ENCODE data around the gene B4GALT4.

B4GALT4 gene

GRCh38 chr3:119205209-119205608 lies 35.5 kb downstream of the B4GALT4 start:
- no peak overlapping the region for H3K4me3 ChIP-seq (ENCODE audit: low read length)
- no peak for TF ChIP-seq CTCF (conservative IDR thresholded peaks at IDR 0.05; ENCODE audit: low read length)
- no peak for DNase-seq (ENCODE audit: low read depth)

- no peak for DNase-seq (ENCODE audit: low read depth)
- no peak for TF ChIP-seq CTCF (conservative IDR thresholded peaks at IDR 0.05; ENCODE audit: low read length)
- H3K4me3 ChIP-seq (ENCODE audit: low read length) = no peak overlapping the region
Observed at GRCh38 chr3:119195911-119196310, 44.8 kb downstream of the B4GALT4 start.

GRCh38 chr3:119195151-119195476 lies 45.6 kb downstream of the B4GALT4 start:
- DNase-seq (ENCODE audit: low read depth) = no peak
- TF ChIP-seq CTCF (conservative IDR thresholded peaks at IDR 0.05; ENCODE audit: low read length) = no peak
- H3K4me3 ChIP-seq (ENCODE audit: low read length) = no peak overlapping the region

- DNase-seq (ENCODE audit: low read depth) = peak; percentile 43
- TF ChIP-seq CTCF (conservative IDR thresholded peaks at IDR 0.05; ENCODE audit: low read length) = no peak
- no peak overlapping the region for H3K4me3 ChIP-seq (ENCODE audit: low read length)
Observed at GRCh38 chr3:119194237-119195150, 46.2 kb downstream of the B4GALT4 start.

GRCh38 chr3:119191800-119192199 lies 48.9 kb downstream of the B4GALT4 start:
- no peak for DNase-seq (ENCODE audit: low read depth)
- TF ChIP-seq CTCF (conservative IDR thresholded peaks at IDR 0.05; ENCODE audit: low read length) = no peak
- no peak overlapping the region for H3K4me3 ChIP-seq (ENCODE audit: low read length)

- DNase-seq (ENCODE audit: low read depth) = no peak
- H3K4me3 ChIP-seq (ENCODE audit: low read length) = no peak overlapping the region
- TF ChIP-seq CTCF (conservative IDR thresholded peaks at IDR 0.05; ENCODE audit: low read length) = no peak
Observed at GRCh38 chr3:119187266-119187665, 53.4 kb downstream of the B4GALT4 start.
